NCI-H1436 (cell line): ENCODE measurements around the gene NARF.
"Not testable (repeated sequence)": the region's sequence is repeated elsewhere in the genome, so short reads cannot be mapped to it uniquely, and the experiment has no call there.

Source experiments
- DNase-seq: peaks from one replicate; lab custom pipeline; 2025; lab: John Stamatoyannopoulos, UW

Gene NARF

DNA sequence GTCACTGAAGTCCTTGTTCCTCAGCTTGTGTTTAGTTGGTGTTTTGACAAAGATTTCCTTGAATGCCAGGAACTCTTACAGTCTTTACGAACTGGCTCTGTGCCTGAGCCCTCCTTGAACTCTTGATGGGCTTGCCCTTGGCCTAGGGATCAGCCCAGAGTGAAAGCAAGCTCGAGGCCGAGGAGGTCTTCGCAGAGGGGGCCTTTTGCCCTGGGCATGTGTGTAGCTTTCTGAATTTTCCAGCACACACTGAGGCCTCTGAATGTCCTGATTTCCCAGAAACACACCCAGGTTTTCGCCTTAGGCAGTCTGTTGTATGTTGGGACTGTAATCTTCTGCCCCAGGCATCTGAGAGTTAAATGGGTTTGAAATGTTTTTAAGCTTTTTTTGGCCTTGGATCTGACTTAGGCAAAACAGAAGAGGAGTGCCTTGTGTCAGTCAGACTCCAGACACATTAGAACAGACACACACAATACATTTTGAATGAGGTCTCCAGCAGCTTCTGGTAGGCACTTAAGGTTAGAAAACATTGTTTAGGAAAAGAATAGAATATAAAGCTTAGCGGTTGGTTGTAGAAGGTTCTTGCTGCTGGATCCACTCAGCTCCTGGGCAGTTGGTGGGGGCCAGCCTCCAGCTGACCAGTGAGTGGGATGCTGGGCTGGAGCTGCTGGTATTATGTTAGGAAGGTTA lies 78.1 kb downstream of the NARF start:
- DNase-seq, result no peak

DNA sequence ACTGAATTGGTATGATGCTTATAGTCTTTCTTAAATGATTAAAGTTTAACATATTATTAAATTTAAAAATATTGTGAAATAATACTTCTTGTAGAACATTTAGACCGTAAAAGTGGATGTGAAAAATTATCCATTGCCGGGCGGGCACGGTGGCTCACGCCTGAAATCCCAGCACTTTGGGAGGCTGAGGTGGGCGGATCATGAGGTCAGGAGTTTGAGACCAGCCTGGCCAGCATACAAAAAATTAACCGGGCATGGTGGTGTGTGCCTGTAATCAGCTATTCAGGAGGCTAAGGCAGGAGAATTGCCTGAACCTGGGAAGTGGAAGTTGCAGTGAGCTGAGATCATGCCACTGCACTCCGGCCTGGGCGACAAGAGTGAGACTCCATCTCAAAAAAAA lies 78.7 kb downstream of the NARF start:
- not testable (repeated sequence) for DNase-seq

DNA sequence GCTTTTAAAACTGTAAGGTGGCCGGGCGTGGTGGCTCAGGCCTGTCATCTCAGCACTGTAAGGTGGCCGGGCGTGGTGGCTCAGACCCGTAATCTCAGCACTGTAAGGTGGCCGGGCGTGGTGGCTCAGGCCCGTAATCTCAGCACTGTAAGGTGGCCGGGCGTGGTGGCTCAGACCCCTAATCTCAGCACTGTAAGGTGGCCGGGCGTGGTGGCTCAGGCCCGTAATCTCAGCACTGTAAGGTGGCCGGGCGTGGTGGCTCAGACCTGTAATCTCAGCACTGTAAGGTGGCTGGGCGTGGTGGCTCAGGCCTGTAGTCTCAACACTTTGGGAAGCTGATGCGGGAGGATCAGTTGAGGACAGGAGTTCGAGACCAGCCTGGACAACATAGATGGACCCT lies 80.5 kb downstream of the NARF start:
- not testable (repeated sequence) for DNase-seq
